H1 (cell line): ENCODE data around the gene TNS3. TPM values are rescaled to one million over a fixed set of nuclear protein-coding genes. Genes with fewer than 3 reads are reported as not detected.

Experiments
- CTCF ChIA-PET: fragments of 300-600 bp; sonication (Branson Sonifier 250); formaldehyde crosslinking; loops from one replicate; lab custom pipeline; 2021; ENCODE audit not compliant: partially characterized antibody; lab: Charles Lee
- POLR2A ChIA-PET: fragments of 300-600 bp; sonication (Branson Sonifier 250); formaldehyde crosslinking; loops from one replicate; lab custom pipeline; 2021; ENCODE audit warnings: inconsistent platforms; ENCODE audit not compliant: partially characterized antibody; lab: Charles Lee
- DNase-seq, 2 experiments: peaks; one replicate each; pipeline versions ENCODE4 v3.0.0 to v3.0.0-alpha.2; 2010 to 2022; ENCODE audit warnings: low spot score in 2 of 2, low read depth in 1 of 2, mixed read lengths in 1 of 2
- FAIRE-seq: peaks from 2 replicates; lab custom pipeline; 2011; peaks lifted over from hg19 to GRCh38; lab: Jason Lieb, UNC
- H2AFZ ChIP-seq: 2 replicates; pipeline ENCODE4 v1.8.1; 2012; ENCODE audit warnings: low read length, inconsistent platforms
- H2AK5ac ChIP-seq: 2 replicates; pipeline ENCODE4 v1.6.1; 2013; ENCODE audit warnings: low read depth, low read length
- H2BK120ac ChIP-seq: replicated peaks from 2 replicates; pipeline ENCODE3; 2013; ENCODE audit warnings: low read depth, low read length, inconsistent platforms
- H2BK12ac ChIP-seq: 2 replicates; pipeline ENCODE4 v1.6.1; 2013; ENCODE audit warnings: low read depth, low read length
- H2BK15ac ChIP-seq: 2 replicates; pipeline ENCODE4 v1.6.1; 2013; ENCODE audit warnings: low read length
- H2BK20ac ChIP-seq: 2 replicates; pipeline ENCODE4 v1.6.1; 2013; ENCODE audit warnings: low read length
- H2BK5ac ChIP-seq: 2 replicates; pipeline ENCODE4 v1.6.1; 2013; ENCODE audit warnings: low read depth, low read length
- H3K14ac ChIP-seq: 2 replicates; pipeline ENCODE4 v1.6.1; 2013; ENCODE audit warnings: inconsistent platforms; ENCODE audit not compliant: insufficient read length
- H3K18ac ChIP-seq: 2 replicates; pipeline ENCODE4 v1.6.1; 2013; ENCODE audit warnings: low read length; ENCODE audit errors: extremely low read depth
- H3K23ac ChIP-seq: 2 replicates; pipeline ENCODE4 v1.6.1; 2013; ENCODE audit warnings: inconsistent platforms; ENCODE audit not compliant: insufficient read length
- H3K23me2 ChIP-seq: 2 replicates; pipeline ENCODE4 v1.6.1; 2013; ENCODE audit warnings: low read depth, low read length
- H3K27ac ChIP-seq: 2 replicates; pipeline ENCODE4 v1.6.1; 2011; ENCODE audit warnings: low read depth, low read length, inconsistent platforms
- H3K27me3 ChIP-seq, 4 experiments: replicated peaks in 1 of 4; 1 replicate in 1 of 4; 2 replicates in 3 of 4; pipeline versions ENCODE4 v1.6.1 to v1.8.1; 2011 to 2013; ENCODE audit warnings: low read length in 3 of 4, mild to moderate bottlenecking in 3 of 4, inconsistent platforms in 2 of 4, mixed read lengths in 2 of 4, moderate library complexity in 1 of 4; ENCODE audit not compliant: control insufficient read depth in 3 of 4, insufficient read depth in 3 of 4; ENCODE audit errors: extremely low read depth in 1 of 4
- H3K36me3 ChIP-seq, 4 experiments: 2 replicates each; pipeline versions ENCODE4 v1.6.1 to v1.8.1; 2011 to 2013; ENCODE audit warnings: mild to moderate bottlenecking in 4 of 4, low read length in 3 of 4, moderate library complexity in 2 of 4, control low read depth in 1 of 4, inconsistent platforms in 1 of 4; ENCODE audit not compliant: insufficient read depth in 4 of 4, control insufficient read depth in 2 of 4
- H3K4ac ChIP-seq: replicated peaks from 2 replicates; pipeline ENCODE3; 2013; ENCODE audit warnings: low read length, low read depth, mixed read lengths, inconsistent platforms; ENCODE audit not compliant: insufficient read length
- H3K4me1 ChIP-seq, 4 experiments: replicated peaks in 1 of 4; 1 replicate in 1 of 4; 2 replicates in 3 of 4; pipeline versions ENCODE4 v1.6.1 to v1.8.1; 2011 to 2013; ENCODE audit warnings: low read length in 3 of 4, inconsistent platforms in 2 of 4, mixed read lengths in 1 of 4; ENCODE audit not compliant: insufficient read depth in 4 of 4, control insufficient read depth in 3 of 4
- H3K4me2 ChIP-seq, 2 experiments: 2 replicates each; pipeline versions ENCODE4 v1.6.1 to v1.8.1; 2011 to 2013; ENCODE audit warnings: low read depth in 2 of 2, low read length in 2 of 2, control low read depth in 1 of 2, inconsistent platforms in 1 of 2, mild to moderate bottlenecking in 1 of 2; ENCODE audit not compliant: insufficient read depth in 1 of 2
- H3K4me3 ChIP-seq, 4 experiments: fragments of 200-600, 300-600 bp in 1 of 4; sonication (generic), shearing (Covaris generic), sonication (Bioruptor Twin) in 1 of 4; 2 replicates each; pipeline versions ENCODE4 v1.5.1 to v1.8.1; 2011 to 2016; ENCODE audit warnings: low read length in 4 of 4, low read depth in 3 of 4, control low read depth in 2 of 4, inconsistent platforms in 2 of 4, mild to moderate bottlenecking in 2 of 4, mixed read lengths in 1 of 4, moderate library complexity in 1 of 4; ENCODE audit not compliant: insufficient read depth in 2 of 4; ENCODE audit errors: extremely low read depth in 1 of 4
- H3K56ac ChIP-seq: replicated peaks from 2 replicates; pipeline ENCODE3; 2013; ENCODE audit warnings: low read depth, mild to moderate bottlenecking, mixed read lengths, low read length, inconsistent platforms; ENCODE audit not compliant: insufficient read length
- H3K79me1 ChIP-seq: 2 replicates; pipeline ENCODE4 v1.6.1; 2013; ENCODE audit warnings: low read depth, low read length, control low read depth
- H3K79me2 ChIP-seq, 2 experiments: 2 replicates each; pipeline versions ENCODE4 v1.6.1 to v1.8.1; 2012 to 2013; ENCODE audit warnings: low read length in 2 of 2, mild to moderate bottlenecking in 2 of 2, inconsistent platforms in 1 of 2; ENCODE audit not compliant: insufficient read depth in 2 of 2, control insufficient read depth in 1 of 2
- H3K9ac ChIP-seq, 4 experiments: replicated peaks in 1 of 4; 1 replicate in 1 of 4; 2 replicates in 3 of 4; pipeline versions ENCODE4 v1.6.1 to v1.8.1; 2011 to 2013; ENCODE audit warnings: low read depth in 3 of 4, low read length in 3 of 4, control low read depth in 2 of 4, mild to moderate bottlenecking in 2 of 4, moderate library complexity in 2 of 4, inconsistent platforms in 1 of 4; ENCODE audit errors: extremely low read depth in 1 of 4
- H3K9me3 ChIP-seq, 2 experiments: 2 replicates each; pipeline versions ENCODE4 v1.6.1 to v1.8.1; 2012 to 2013; ENCODE audit warnings: mild to moderate bottlenecking in 2 of 2, moderate library complexity in 2 of 2, control low read depth in 1 of 2, inconsistent platforms in 1 of 2, low read depth in 1 of 2, low read length in 1 of 2, mixed read lengths in 1 of 2; ENCODE audit not compliant: insufficient read depth in 2 of 2
- H4K20me1 ChIP-seq, 2 experiments: replicated peaks in 1 of 2; 2 replicates each; pipeline versions ENCODE3 to v1.8.1; 2011 to 2013; ENCODE audit warnings: inconsistent platforms in 2 of 2, low read length in 2 of 2, mild to moderate bottlenecking in 1 of 2; ENCODE audit not compliant: insufficient read depth in 2 of 2, control insufficient read depth in 1 of 2
- H4K5ac ChIP-seq: 2 replicates; pipeline ENCODE4 v1.6.1; 2013; ENCODE audit warnings: low read length, low read depth, mixed read lengths, inconsistent platforms; ENCODE audit not compliant: insufficient read length
- H4K8ac ChIP-seq: 2 replicates; pipeline ENCODE4 v1.8.0; 2013; ENCODE audit warnings: mild to moderate bottlenecking, moderate library complexity, low read length, inconsistent platforms; ENCODE audit not compliant: insufficient read depth; ENCODE audit errors: extremely low read depth
- H4K91ac ChIP-seq: replicated peaks from 2 replicates; pipeline ENCODE3; 2013; ENCODE audit warnings: low read length, mixed read lengths, inconsistent platforms; ENCODE audit not compliant: insufficient read length
- BACH1 ChIP-seq: IDR thresholded peaks from 2 replicates; pipeline ENCODE4 v1.6.1; 2012; ENCODE audit warnings: low read length, improper control_type of control experiment
- BRCA1 ChIP-seq: IDR thresholded peaks from 2 replicates; pipeline ENCODE4 v1.6.1; 2012; ENCODE audit warnings: low read depth, low read length, improper control_type of control experiment
- CBX5 ChIP-seq: fragments of 300-800, 300-1000 bp; sonication (generic); IDR thresholded peaks from 2 replicates; pipeline ENCODE4 v1.7.1; 2016; ENCODE audit warnings: antibody characterized with exemption, low read length, low read depth
- CHD1 ChIP-seq: IDR thresholded peaks from 2 replicates; pipeline ENCODE4 v1.6.1; 2012; ENCODE audit warnings: low read depth, low read length, improper control_type of control experiment
- EP300 ChIP-seq, 2 experiments: IDR thresholded peaks; 1 replicate in 1 of 2; 2 replicates in 1 of 2; pipeline ENCODE4 v1.6.1; 2011 to 2012; ENCODE audit warnings: low read depth in 2 of 2, low read length in 2 of 2, mild to moderate bottlenecking in 2 of 2, borderline replicate concordance in 1 of 2, inconsistent platforms in 1 of 2, moderate library complexity in 1 of 2
- MAFK ChIP-seq: IDR thresholded peaks from 2 replicates; pipeline ENCODE4 v1.6.1; 2012; ENCODE audit warnings: low read depth, mild to moderate bottlenecking, improper control_type of control experiment, low read length
- NRF1 ChIP-seq: IDR thresholded peaks from 2 replicates; pipeline ENCODE4 v1.6.1; 2011; ENCODE audit warnings: mild to moderate bottlenecking, low read depth, low read length, improper control_type of control experiment
- POLR2AphosphoS5 ChIP-seq: IDR thresholded peaks from 2 replicates; pipeline ENCODE4 v1.6.1; 2011; ENCODE audit warnings: low read depth, low read length
- SP2 ChIP-seq: IDR thresholded peaks from 2 replicates; pipeline ENCODE4 v1.6.1; 2012; ENCODE audit warnings: mild to moderate bottlenecking, low read length, inconsistent platforms
- TAF7 ChIP-seq: optimal IDR thresholded peaks from 2 replicates; pipeline ENCODE3; 2011; ENCODE audit warnings: low read depth, mild to moderate bottlenecking, inconsistent platforms, low read length, moderate library complexity, borderline replicate concordance
- WGBS, 2 experiments: shearing (Covaris generic) in 1 of 2; methylation state at CpG; one replicate each; pipeline versions ENCODE4 v1.1.6 to v1.1.7; 2013 to 2015; ENCODE audit warnings: low lambda C conversion rate in 2 of 2, mixed read lengths in 2 of 2, inconsistent platforms in 1 of 2, low coverage in 1 of 2, missing lambda C conversion rate in 1 of 2; ENCODE audit not compliant: insufficient replicate concordance in 2 of 2, insufficient coverage in 1 of 2, insufficient read length in 1 of 2; ENCODE audit errors: extremely low coverage in 1 of 2, missing lambda C conversion rate in 1 of 2; 5-methylcytosine and 5-hydroxymethylcytosine counted together
- polyA plus RNA-seq, 7 experiments: library from polyadenylated mRNA; depleted of rRNA in 3 of 7; stranded (reverse) in 5 of 7; unstranded in 2 of 7; fragments of >200 nt in 5 of 7; fragments of 200-250 nt in 2 of 7; gene quantifications; 1 replicate in 5 of 7; 2 replicates in 1 of 7; 4 replicates in 1 of 7; pipeline versions ENCODE4 v1.2.1 to v1.2.3, GENCODE V29; 2011 to 2013; ENCODE audit warnings: missing spikeins in 2 of 7, mixed read lengths in 2 of 7
- total RNA-seq: library from RNA; stranded (reverse); fragmentation: NEBNext Ultra II Directional; extraction: Animal tissue kit (Norgen Biotek cat#: 25700); gene quantifications from 2 replicates; pipeline ENCODE4 v1.2.1, GENCODE V29; 2021
- TF ChIP-seq, protein P1 (sequence below): IDR thresholded peaks from 2 replicates; pipeline ENCODE4 v1.6.1; 2011; ENCODE audit warnings: low read length, improper control_type of control experiment

Gene TNS3
- total and polyA plus RNA-seq, 2 of the 8 experiments (the other 6 are each of a cell fraction or from before 2014, with no cell fraction given), result 11.9 to 24.2 TPM

- Histone ChIP-seq H2BK5ac (no peak overlapping the region), H4K5ac (no peak overlapping the region), H2BK12ac (no peak overlapping the region), H3K79me1 (peaks cover 2% of the 10 kb centered on the region; the same call in 1 of the 2 replicates), H2AFZ (no peak overlapping the region), H3K27me3 (no peaks in the 10 kb centered on the region), H3K56ac (no peak overlapping the region), H3K36me3 (peaks cover 0 to 3% (median 0%) of the 10 kb centered on the region in 4 experiments; a peak in 1 of 8 replicates), H4K20me1 (no peaks in the 10 kb centered on the region), H3K4ac (no peak overlapping the region), H3K9ac (no peak overlapping the region), H3K14ac (no peak overlapping the region), H2BK120ac (no peak overlapping the region), H2BK15ac (no peak overlapping the region), H3K4me3 (no peak overlapping the region), H3K9me3 (no peaks in the 10 kb centered on the region), H4K8ac (no peak overlapping the region), H3K4me2 (no peak overlapping the region), H2AK5ac (0 out of 2 replicates have a peak overlapping the region, but pooled peaks have one; percentile 29), H3K79me2 (no peaks in the 10 kb centered on the region), H4K91ac (no peak overlapping the region), H3K18ac (no peak overlapping the region), H3K27ac (no peak overlapping the region), H3K4me1 (peaks cover 10 to 20% (median 19%) of the 10 kb centered on the region in 4 experiments), H3K23ac (no peak overlapping the region), H2BK20ac (no peak overlapping the region), H3K23me2 (no peaks in the 10 kb centered on the region)
- 87% methylated on average over 9 of the region's 9 CpGs; no CpG with 5 or more reads in 1 of the 2 experiments for WGBS, 2 experiments
- CTCF ChIA-PET, result interaction anchor here (0.6 kb wide), 1 partner anchor 127 kb away, joined by 3 read pairs; no protein-coding TSS in a partner anchor
- DNase-seq (peak in 1 of 2 experiments; percentile 13), FAIRE-seq (no peak)
- POLR2A ChIA-PET, result interaction anchor here (1.0 kb wide), 1 partner anchor 9 kb away, joined by 4 read pairs; no protein-coding TSS in a partner anchor
- TF ChIP-seq BACH1 (no peak), CHD1 (no peak), SP2 (no peak), NRF1 (no peak), POLR2AphosphoS5 (no peak), MAFK (no peak), TAF7 (no peak), BRCA1 (no peak), CBX5 (no peak), EP300 (IDR thresholded peaks at IDR 0.05; ENCODE audit: borderline replicate concordance in 1 of 2, low read depth in 2 of 2, low read length in 2 of 2) (no peak)
- TF ChIP-seq, protein P1, sequence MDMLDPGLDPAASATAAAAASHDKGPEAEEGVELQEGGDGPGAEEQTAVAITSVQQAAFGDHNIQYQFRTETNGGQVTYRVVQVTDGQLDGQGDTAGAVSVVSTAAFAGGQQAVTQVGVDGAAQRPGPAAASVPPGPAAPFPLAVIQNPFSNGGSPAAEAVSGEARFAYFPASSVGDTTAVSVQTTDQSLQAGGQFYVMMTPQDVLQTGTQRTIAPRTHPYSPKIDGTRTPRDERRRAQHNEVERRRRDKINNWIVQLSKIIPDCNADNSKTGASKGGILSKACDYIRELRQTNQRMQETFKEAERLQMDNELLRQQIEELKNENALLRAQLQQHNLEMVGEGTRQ, result no peak
Measured at GRCh38 chr7:47318395-47319182, 263.3 kb downstream of the TNS3 start.
